IMR-90 (cell line): ENCODE measurements around the gene ERN1. TPM values are rescaled to one million over a fixed set of nuclear protein-coding genes. Genes with fewer than 3 reads are reported as not detected.

ENCODE experiments used
- ATAC-seq: fragments of 200-7000 bp; cut with Tn5 transposase; 2 replicates; pipeline ENCODE4 v1.9.1; 2020; ENCODE audit warnings: low read depth, mild to moderate bottlenecking, moderate library complexity
- BruUV-seq: library from RNA; stranded (reverse); fragments of 400-500 nt; replicated peaks from 2 replicates; lab custom pipeline; 2021; lab: Mats Ljungman, UMichigan
- CTCF ChIA-PET: fragments of 300-600 bp; formaldehyde crosslinking; extraction: SDS; loops from one replicate; lab custom pipeline; 2021; ENCODE audit warnings: antibody characterized with exemption; lab: Yijun Ruan, JAX
- POLR2A ChIA-PET: fragments of 300-600 bp; sonication (Branson Sonifier 250); formaldehyde crosslinking; loops from one replicate; lab custom pipeline; 2022; ENCODE audit warnings: antibody characterized with exemption; ENCODE audit not compliant: unreplicated experiment; lab: Charles Lee
- DNase-seq: peaks from one replicate; pipeline ENCODE4 v3.0.0; 2013
- H2AFZ ChIP-seq: replicated peaks from 2 replicates; pipeline ENCODE3; 2013; ENCODE audit warnings: low read length, mild to moderate bottlenecking; ENCODE audit not compliant: poor library complexity
- H2AK5ac ChIP-seq: 2 replicates; pipeline ENCODE4 v1.6.1; 2013; ENCODE audit warnings: low read depth, low read length, inconsistent platforms
- H2AK9ac ChIP-seq: replicated peaks from 2 replicates; pipeline ENCODE3; 2013; ENCODE audit warnings: mild to moderate bottlenecking, low read depth, low read length, moderate library complexity; ENCODE audit not compliant: poor library complexity
- H2BK120ac ChIP-seq: 2 replicates; pipeline ENCODE4 v1.6.1; 2013; ENCODE audit warnings: low read depth, low read length, inconsistent platforms
- H2BK15ac ChIP-seq: 3 replicates; pipeline ENCODE4 v1.6.1; 2013; ENCODE audit warnings: low read depth, low read length, inconsistent platforms
- H2BK20ac ChIP-seq: 2 replicates; pipeline ENCODE4 v1.6.1; 2013; ENCODE audit warnings: low read depth, mild to moderate bottlenecking, inconsistent platforms, low read length, moderate library complexity
- H2BK5ac ChIP-seq: 2 replicates; pipeline ENCODE4 v1.6.1; 2013; ENCODE audit warnings: mild to moderate bottlenecking, low read depth, low read length, inconsistent platforms; ENCODE audit not compliant: poor library complexity, severe bottlenecking
- H3K14ac ChIP-seq: replicated peaks from 2 replicates; pipeline ENCODE4 v1.6.1; 2013; ENCODE audit warnings: low read depth, low read length, inconsistent platforms
- H3K18ac ChIP-seq: 2 replicates; pipeline ENCODE4 v1.6.1; 2013; ENCODE audit warnings: low read depth, low read length, control low read depth
- H3K23ac ChIP-seq: 2 replicates; pipeline ENCODE4 v1.6.1; 2013; ENCODE audit warnings: low read depth, low read length, inconsistent platforms
- H3K27ac ChIP-seq: 2 replicates; pipeline ENCODE4 v1.5.1; 2013; ENCODE audit warnings: mild to moderate bottlenecking, control low read depth, low read length; ENCODE audit not compliant: insufficient read depth
- H3K27me3 ChIP-seq: 2 replicates; pipeline ENCODE4 v1.6.1; 2013; ENCODE audit warnings: low read length; ENCODE audit not compliant: control insufficient read depth, insufficient read depth
- H3K36me3 ChIP-seq: 2 replicates; pipeline ENCODE4 v1.6.1; 2013; ENCODE audit warnings: low read length, mixed read lengths; ENCODE audit not compliant: control insufficient read depth, insufficient read depth
- H3K4ac ChIP-seq: 2 replicates; pipeline ENCODE4 v1.6.1; 2013; ENCODE audit warnings: low read depth, low read length, inconsistent platforms
- H3K4me1 ChIP-seq: 2 replicates; pipeline ENCODE4 v1.6.1; 2013; ENCODE audit warnings: low read length, mixed read lengths; ENCODE audit not compliant: control insufficient read depth, insufficient read depth
- H3K4me2 ChIP-seq: 2 replicates; pipeline ENCODE4 v1.6.1; 2013; ENCODE audit warnings: low read depth, mild to moderate bottlenecking, control low read depth, low read length, moderate library complexity
- H3K4me3 ChIP-seq: 2 replicates; pipeline ENCODE4 v1.5.1; 2013; ENCODE audit warnings: low read depth, mild to moderate bottlenecking, control low read depth, low read length, moderate library complexity; ENCODE audit not compliant: insufficient read depth
- H3K56ac ChIP-seq: 2 replicates; pipeline ENCODE4 v1.6.1; 2013; ENCODE audit warnings: low read length, inconsistent platforms; ENCODE audit not compliant: insufficient read depth; ENCODE audit errors: extremely low read depth
- H3K79me1 ChIP-seq, 2 experiments: 2 replicates each; pipeline ENCODE4 v1.6.1; 2013; ENCODE audit warnings: low read length in 2 of 2, inconsistent platforms in 1 of 2, low read depth in 1 of 2
- H3K9ac ChIP-seq: 2 replicates; pipeline ENCODE4 v1.6.1; 2013; ENCODE audit warnings: low read depth, low read length, control low read depth
- H3K9me1 ChIP-seq: 2 replicates; pipeline ENCODE4 v1.6.1; 2013; ENCODE audit warnings: low read length, inconsistent platforms; ENCODE audit not compliant: insufficient read depth
- H3K9me3 ChIP-seq: 2 replicates; pipeline ENCODE4 v1.6.1; 2013; ENCODE audit warnings: low read length; ENCODE audit not compliant: control insufficient read depth, insufficient read depth
- H4K20me1 ChIP-seq: 2 replicates; pipeline ENCODE4 v1.6.1; 2013; ENCODE audit warnings: low read length, inconsistent platforms; ENCODE audit not compliant: insufficient read depth
- H4K5ac ChIP-seq: 2 replicates; pipeline ENCODE4 v1.6.1; 2013; ENCODE audit warnings: mild to moderate bottlenecking, low read depth, low read length, control low read depth
- H4K8ac ChIP-seq, 2 experiments: 2 replicates each; pipeline ENCODE4 v1.6.1; 2013; ENCODE audit warnings: low read depth in 2 of 2, low read length in 2 of 2, control low read depth in 1 of 2, inconsistent platforms in 1 of 2
- H4K91ac ChIP-seq: 2 replicates; pipeline ENCODE4 v1.6.1; 2013; ENCODE audit warnings: low read depth, low read length, inconsistent platforms; ENCODE audit not compliant: insufficient read depth
- CHD1 ChIP-seq: IDR thresholded peaks from 2 replicates; pipeline ENCODE4 v1.6.1; 2012; ENCODE audit warnings: low read depth, low read length, improper control_type of control experiment
- MAZ ChIP-seq: IDR thresholded peaks from 2 replicates; pipeline ENCODE4 v1.6.1; 2012; ENCODE audit warnings: low read depth, mild to moderate bottlenecking, low read length, improper control_type of control experiment, moderate library complexity, borderline replicate concordance
- MXI1 ChIP-seq: IDR thresholded peaks from 2 replicates; pipeline ENCODE4 v1.6.1; 2012; ENCODE audit warnings: low read depth, mild to moderate bottlenecking, low read length, moderate library complexity, borderline replicate concordance
- WGBS, 2 experiments: methylation state at CpG; one replicate each; pipeline versions ENCODE4 v1.1.5 to v1.1.7; 2013; ENCODE audit warnings: missing lambda C conversion rate in 2 of 2; ENCODE audit not compliant: insufficient read length in 1 of 2; ENCODE audit errors: extremely low coverage in 2 of 2; 5-methylcytosine and 5-hydroxymethylcytosine counted together
- dilution Hi-C: fragments of 300-500 bp; cut with HindIII; formaldehyde crosslinking; loops from one replicate; pipeline ENCODE4 v1.14.3; 2018; ENCODE audit warnings: low sequenced_read_pairs; ENCODE audit not compliant: unreplicated experiment
- in situ Hi-C: fragments of 300-500 bp; cut with MboI; formaldehyde crosslinking; loops from 3 replicates; pipeline ENCODE4 v1.14.3; 2019; ENCODE audit warnings: low sequenced_read_pairs, inconsistent platforms, mixed read lengths
- intact Hi-C: fragments of 100-400 bp; cut with micrococcal nuclease; formaldehyde crosslinking; loops from 2 replicates; pipeline ENCODE4 v1.10.0; 2022
- polyA plus RNA-seq, 3 experiments: library from polyadenylated mRNA; depleted of rRNA; stranded (reverse); fragments of >200 nt; gene quantifications; 2 replicates each; pipeline ENCODE4 v1.2.3, GENCODE V29; 2012; ENCODE audit warnings: low replicate concordance in 1 of 3
- total RNA-seq: library from RNA; depleted of rRNA; stranded (reverse); fragments of >200 nt; gene quantifications from 2 replicates; pipeline ENCODE4 v1.2.3, GENCODE V29; 2012

The ERN1 gene
- total and polyA plus RNA-seq, 2 of the 4 experiments (the other 2 are of a cell fraction) = 2.7 to 4.1 TPM

- dilution Hi-C loops = no loop called here
Observed at GRCh38 chr17:64146418-64147109, 16.6 kb upstream of the ERN1 start.

More at GRCh38 chr17:64146418-64147109, 16.6 kb upstream of the ERN1 start:
- peak overlapping the region; percentile 90 for H3K9ac ChIP-seq
- peak overlapping the region; percentile 56 for H3K4me3 ChIP-seq
- peak overlapping the region; percentile 28 for H4K5ac ChIP-seq
- no peaks in the 10 kb centered on the region for H3K27me3 ChIP-seq
- ChIA-PET CTCF (interaction anchor here (1.1 to 1.5 kb wide), 2 partner anchors 118 to 235 kb away, joined by 3 read pairs; partner anchors contain the start of gene CSHL1), POLR2A (interaction anchor here (0.6 to 1.5 kb wide), 7 partner anchors 14 to 1543 kb away, joined by 3 to 5 read pairs (median 3); no protein-coding TSS in a partner anchor)
- H3K14ac ChIP-seq = peak overlapping the region; percentile 97
- peaks cover 5% of the 10 kb centered on the region for H3K4me1 ChIP-seq
- 5% methylated on average over 16 of the region's 34 CpGs; no CpG with 5 or more reads in 1 of the 2 experiments for WGBS, 2 experiments
- H3K36me3 ChIP-seq = peaks cover 7% of the 10 kb centered on the region; the same call in 1 of the 2 replicates
- peak overlapping the region; percentile 65 for H4K91ac ChIP-seq
- peak overlapping the region; percentile 82 for H2BK5ac ChIP-seq
- peak; percentile 8; the same call in 1 of the 2 replicates for TF ChIP-seq MXI1
- TF ChIP-seq CHD1 = no peak
- TF ChIP-seq MAZ = no peak
- ATAC-seq = peak; percentile 6; the same call in 1 of the 2 replicates
- H3K9me3 ChIP-seq = no peaks in the 10 kb centered on the region
- peak overlapping the region; percentile 93 for H2AFZ ChIP-seq
- H3K4ac ChIP-seq = peak overlapping the region; percentile 96
- peaks cover 11% of the 10 kb centered on the region for H3K9me1 ChIP-seq
- peak overlapping the region; percentile 96 for H2AK9ac ChIP-seq
- H2BK120ac ChIP-seq = 0 out of 2 replicates have a peak overlapping the region, but pooled peaks have one; percentile 4
- H3K23ac ChIP-seq = peak overlapping the region; percentile 68
- H3K27ac ChIP-seq = peak overlapping the region; percentile 75
- H2AK5ac ChIP-seq = peak overlapping the region; percentile 90
- no peak overlapping the region for H2BK20ac ChIP-seq
- H3K18ac ChIP-seq = peak overlapping the region; percentile 59
- intact Hi-C loops (loop anchor here (1.0 kb wide), 2 partner anchors 94 to 136 kb away; no protein-coding TSS in a partner anchor), in situ Hi-C loops (loop anchor here (5.0 kb wide), 1 partner anchor 136 kb away; no protein-coding TSS in a partner anchor)
- peak overlapping the region; percentile 74 for H3K56ac ChIP-seq
- DNase-seq = peak; percentile 72
- peak overlapping the region; percentile 95 for H3K4me2 ChIP-seq
- H3K79me1 ChIP-seq = peaks cover 7 to 29% of the 10 kb centered on the region in 2 experiments; a peak in 3 of 4 replicates
- H2BK15ac ChIP-seq = no peak overlapping the region
- H4K20me1 ChIP-seq = peaks cover 24% of the 10 kb centered on the region
- peak overlapping the region; percentile 22 to 78 for H4K8ac ChIP-seq
- BruUV-seq = no TSS peak
